GM21737 (cell line): Measurements from ENCODE around the gene CHN2.
"Not testable (repeated sequence)": the region's sequence is repeated elsewhere in the genome, so short reads cannot be mapped to it uniquely, and the experiment has no call there.

Experiments used
- ATAC-seq: cut with Tn5 transposase; IDR thresholded peaks from one replicate; pipeline ENCODE4 v1.9.1; 2021; ENCODE audit warnings: mild to moderate bottlenecking, moderate library complexity; ENCODE audit not compliant: unreplicated experiment

The CHN2 gene

DNA sequence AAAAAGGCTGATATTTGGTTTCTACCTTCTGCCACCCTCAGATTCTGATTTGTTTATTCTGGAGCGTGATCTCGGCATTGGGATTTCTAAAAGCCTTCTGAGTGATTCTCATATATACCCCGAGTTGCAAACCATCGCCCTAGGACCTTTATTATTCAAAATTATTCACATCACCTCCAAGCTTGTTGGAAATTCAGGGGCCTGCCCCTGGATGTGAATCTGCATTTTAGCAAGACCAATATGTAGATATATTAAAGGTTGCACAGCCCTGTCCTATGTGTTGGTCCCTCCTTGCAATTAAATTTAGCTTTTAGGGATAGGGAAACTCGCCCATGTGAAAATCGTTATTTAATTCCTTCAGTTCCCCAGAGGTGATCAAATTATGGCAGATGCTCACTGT, 9.0 kb upstream of the CHN2 start:
- no peak for ATAC-seq

DNA sequence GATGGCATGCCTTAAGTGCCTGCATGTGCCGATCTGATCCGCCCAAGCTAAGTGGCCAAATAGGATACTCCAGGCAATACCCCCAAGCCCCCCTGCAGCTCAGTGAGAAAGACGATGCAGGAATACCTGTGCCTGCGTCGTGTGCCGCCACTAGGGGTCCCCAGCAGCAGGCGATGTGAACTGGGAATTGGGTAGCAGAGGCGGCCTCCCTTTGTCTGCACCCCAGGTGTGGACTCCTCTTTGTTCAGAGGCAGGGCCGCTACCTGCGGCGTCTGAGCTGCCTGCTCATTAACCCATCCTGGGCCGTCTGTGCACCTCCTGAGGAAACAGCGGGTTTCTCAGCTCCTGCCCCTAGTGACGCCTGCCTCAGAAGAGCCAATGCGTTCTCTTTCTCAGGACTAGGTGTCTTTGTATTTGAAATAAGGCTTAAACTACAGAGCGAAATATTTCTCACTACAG, 4.8 kb upstream of the CHN2 start:
- no peak for ATAC-seq

DNA sequence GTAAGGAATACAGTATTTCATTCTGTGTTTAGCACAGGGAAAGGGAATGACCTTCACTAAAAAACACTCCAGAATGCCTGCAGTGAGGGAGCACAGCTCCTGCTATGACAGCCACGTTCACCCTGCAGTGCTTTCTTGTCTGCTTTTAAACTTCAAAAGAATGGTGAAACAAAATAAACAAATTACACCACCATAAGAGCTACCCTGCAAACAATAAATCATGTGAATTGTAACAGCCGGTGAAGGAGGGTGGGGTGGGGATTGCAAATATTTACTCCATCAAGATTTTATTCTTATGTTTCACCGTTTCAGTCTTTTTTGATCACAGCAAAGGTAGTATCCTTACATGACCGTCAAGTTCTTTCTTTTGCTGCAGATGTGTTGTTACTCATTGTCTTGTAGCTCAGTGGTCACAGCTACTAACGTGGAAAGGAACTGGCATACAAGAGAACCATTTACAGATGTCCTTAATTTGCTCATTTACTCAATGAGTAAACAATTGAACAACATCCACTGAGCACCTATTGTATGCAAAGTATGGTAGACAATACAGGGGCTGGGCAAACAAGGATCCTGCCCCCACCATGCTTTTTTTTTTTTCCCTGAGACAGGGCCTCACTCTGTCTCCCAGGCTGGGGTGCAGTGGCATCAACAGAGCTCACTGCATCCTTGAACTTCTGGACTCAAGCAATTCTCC, 4.1 kb upstream of the CHN2 start:
- no peak for ATAC-seq

DNA sequence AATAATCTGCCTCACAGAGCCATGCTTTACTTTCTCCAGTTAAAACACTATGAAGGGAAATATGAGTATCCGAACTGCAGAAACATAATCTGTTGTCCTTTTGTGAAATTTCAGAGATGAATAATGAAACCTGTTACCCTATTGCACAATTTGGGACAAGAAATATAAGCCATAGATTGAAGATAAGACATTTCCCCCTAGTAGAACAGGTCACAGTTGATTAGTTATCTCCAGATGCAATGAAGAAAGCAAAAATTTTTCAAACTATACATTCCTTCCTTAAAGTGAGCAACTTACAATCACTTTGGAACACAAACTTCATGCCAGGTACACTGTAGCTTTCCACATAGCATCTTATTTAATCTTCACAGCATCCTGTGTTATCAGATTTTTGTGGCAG, 2.3 kb upstream of the CHN2 start:
- ATAC-seq, result no peak

DNA sequence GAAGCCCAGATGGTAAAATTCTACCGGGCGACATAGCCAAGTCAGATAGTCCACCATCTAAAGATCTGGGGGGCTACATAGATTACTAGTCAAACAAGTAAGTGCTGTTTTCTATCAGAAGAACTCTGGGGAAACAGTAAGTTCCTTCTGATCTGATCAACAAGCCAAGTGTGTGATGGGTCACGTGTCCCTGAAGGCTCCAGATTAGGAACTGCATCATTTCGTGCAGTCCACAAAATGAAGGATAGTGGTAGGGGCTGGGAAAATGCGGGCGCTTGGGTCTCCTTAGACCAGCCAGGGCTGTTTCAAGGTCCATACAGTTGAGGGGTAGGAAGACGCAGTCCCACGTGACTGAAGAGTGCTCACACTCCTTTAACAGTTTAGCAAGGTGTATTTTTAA, 1.8 kb upstream of the CHN2 start:
- no peak for ATAC-seq

DNA sequence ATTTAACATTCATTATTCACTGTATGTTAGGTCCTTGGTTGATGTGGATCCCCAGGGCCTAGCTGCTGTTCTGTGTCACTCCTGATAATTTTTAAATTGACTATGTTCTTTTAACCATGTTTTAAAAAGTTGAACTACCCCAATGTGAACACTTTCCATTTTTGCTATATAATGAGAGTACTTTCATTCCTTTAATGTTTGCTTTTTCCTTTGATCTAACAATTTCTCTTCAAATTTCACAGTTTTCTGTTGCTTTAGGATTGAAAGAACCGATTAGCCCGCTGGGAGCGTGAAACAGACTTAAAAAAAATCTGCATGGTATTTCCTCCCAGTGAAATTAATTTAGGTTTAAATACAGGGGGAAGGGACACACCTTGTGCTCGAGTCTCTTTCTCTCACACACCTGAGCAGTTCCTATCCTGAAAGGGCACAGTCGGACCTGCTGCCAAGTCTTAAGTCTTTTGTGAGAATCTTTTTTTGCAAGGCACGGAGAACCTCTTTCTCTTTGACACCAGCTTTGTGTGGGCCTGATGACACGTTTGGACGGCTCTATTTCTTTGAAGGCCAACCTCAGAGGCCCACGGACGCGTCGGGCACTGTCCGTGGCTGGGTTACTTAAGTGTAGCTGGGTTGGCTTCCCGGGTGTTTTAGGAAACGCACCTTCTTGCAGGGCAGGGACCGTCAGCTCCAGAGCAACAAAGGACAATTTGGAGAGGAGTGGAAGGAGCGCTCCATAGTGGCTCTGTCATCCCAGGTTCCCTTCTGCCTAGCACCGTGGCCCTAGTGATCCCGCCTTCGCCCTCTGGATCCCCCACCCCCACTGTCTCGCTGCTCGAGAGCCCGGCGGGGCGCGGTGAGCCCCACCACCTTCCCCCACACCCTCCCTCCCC, 1.0 kb upstream of the CHN2 start:
- no peak for ATAC-seq

DNA sequence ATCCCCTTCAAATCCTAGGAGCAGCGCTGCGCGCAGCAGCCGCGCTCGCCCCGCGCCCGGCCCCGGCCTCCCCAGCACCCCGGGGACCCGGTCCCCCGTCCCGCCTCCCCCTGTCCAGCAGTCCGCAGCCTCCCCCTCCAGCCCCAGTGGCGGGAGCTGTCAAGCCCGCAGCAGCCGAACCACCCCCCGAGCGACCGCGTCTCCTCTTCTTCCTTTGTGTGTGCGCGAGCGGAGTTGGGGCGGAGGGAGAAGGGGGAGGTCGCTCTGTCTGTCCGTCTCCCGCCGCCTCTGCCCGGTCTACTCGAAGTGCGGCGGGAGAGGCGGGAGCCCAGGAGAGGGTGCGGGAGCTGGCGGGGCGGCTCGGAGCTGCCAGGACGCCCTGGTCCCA, 375 bp upstream of the CHN2 start:
- ATAC-seq, result no peak

DNA sequence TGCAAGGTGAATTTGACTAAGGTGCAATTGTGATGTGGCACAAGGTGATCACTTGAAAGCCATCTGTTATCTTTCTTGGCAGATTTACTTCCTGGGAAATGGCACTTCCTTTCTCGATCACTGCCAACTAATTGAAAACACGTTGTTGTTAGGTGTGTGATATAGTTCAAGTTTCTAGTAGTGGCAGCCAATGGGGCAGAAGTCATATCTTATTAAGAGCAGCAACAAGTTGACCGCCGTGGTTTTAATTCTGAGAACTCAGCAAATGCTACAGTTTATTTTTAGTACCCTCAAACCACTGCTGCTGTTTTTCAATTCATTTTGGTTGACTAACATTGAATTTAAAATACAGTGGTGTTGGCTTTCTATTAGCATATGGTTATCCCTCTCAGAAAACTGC, 1.6 kb downstream of the CHN2 start:
- no peak for ATAC-seq

DNA sequence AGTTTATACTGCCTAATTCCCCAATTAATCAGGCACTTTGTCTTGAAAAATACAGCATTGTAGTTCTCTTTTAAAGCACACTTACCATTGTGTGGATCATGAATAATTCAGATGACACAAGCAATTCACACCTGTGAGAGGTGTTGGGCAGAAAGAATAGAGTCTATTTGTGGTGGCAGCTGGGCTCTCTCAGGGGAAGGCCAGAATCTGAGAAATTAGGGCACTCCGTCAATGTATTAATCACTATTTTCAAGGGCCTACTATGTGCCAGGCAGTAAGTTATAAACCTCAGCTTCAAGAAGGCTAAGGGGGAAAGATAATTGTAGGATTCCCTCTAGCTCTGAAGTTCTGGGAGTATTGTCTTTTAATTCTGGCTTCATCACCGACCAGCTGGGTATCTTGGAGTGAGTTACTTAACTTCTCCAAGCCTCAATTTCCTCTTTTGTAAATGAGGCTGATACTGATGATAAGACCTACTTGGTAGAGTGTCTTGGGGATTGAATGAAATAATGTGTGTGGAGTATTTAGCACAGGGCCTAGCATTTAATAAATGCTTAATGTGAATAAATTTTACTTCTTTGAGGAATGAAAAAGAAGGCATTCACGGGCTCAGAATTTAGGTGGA, 2.5 kb downstream of the CHN2 start:
- no peak for ATAC-seq

DNA sequence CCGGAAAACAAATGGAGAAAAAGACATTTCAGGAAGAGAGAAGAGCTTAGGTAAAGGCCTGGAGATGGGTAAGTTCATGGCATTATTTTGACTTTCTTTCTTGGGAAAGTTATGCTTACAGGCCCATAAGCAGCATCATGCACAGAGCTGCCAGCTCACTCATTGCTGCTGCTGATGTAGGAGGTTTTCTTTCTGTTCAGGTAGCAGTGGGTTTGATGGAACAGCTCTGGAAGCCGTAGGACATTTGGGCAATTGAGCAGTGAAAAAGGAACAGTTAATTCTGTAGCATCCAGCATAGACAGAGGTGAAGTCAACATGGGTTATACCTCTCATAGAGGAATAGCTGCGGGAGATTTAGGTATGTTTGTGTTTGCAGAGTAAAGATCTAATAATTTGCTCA, 3.3 kb downstream of the CHN2 start:
- ATAC-seq, result no peak

DNA sequence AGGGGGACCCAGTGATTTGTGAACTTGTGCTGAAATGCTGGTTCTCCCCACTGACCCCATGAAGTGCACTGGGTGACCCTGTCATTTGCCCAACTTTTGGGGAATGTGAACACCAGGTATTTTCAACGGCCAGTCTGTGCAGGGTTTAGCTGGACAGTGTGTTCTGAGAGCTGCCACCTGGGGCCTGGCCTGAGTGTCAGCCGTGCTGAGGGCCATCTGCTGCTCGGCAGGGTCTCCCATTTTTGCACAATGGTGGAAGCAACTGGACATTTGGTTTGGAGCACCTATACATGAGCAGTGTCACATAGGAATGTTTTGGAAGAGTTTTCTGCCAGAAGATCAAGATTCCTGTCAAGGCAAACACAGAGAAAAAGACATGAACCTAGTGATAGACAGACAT, 5.2 kb downstream of the CHN2 start:
- no peak for ATAC-seq

DNA sequence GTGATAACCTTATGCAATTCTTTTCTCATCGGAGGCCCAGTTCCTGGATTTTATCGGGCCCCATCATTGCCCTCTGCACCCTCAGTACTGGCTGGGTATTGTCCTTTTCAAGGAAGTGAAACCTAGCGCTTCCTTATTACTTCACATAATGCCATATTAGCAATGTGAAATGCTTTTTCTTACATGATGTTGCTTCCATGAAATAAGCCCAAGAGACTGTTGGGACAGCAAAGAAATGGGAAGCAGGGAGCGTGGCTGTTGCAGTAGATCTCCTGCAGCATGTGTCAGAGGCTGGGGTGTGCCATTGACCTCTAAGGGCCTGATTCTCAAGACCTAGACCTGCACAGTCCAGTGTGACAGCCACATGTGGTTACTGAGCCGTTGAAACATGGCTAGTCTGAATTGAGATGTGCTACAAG, 8.1 kb downstream of the CHN2 start:
- no peak for ATAC-seq

DNA sequence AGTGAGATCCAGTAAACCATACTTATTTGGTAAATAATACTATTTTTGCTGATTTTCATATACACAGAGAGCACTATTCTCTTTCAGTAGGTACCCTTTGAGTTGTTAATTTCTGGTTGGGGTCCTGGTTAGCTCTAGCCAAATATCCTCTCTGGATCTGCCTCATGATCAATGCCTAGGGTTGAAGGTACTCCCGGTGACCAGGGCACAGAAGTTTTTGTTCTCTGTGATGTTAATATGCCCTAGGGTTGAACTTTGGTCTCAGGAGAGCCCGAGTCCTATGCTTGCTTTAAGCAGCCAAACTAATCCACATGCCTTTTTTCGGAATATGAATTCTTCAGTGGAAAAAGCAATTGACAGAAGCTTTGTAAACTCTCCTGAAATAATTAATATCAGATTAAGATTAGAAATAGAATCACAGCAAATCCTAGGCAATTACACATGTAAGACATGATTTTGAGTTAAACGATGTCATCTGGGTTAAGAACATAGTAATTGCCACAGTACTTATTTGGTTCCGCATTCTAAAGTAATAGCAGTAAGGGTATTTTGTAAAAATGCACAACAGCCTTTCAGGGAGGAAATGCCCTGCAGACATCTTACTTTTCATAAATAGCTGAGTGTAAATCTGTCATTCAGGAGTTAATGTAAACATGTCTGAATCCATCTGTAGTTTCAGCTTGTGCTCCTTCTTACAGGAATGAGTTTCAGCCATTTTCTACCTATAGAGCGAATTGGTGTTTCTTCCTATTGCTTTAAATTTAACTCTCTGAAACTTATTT, 10.1 kb downstream of the CHN2 start:
- ATAC-seq, result no peak

DNA sequence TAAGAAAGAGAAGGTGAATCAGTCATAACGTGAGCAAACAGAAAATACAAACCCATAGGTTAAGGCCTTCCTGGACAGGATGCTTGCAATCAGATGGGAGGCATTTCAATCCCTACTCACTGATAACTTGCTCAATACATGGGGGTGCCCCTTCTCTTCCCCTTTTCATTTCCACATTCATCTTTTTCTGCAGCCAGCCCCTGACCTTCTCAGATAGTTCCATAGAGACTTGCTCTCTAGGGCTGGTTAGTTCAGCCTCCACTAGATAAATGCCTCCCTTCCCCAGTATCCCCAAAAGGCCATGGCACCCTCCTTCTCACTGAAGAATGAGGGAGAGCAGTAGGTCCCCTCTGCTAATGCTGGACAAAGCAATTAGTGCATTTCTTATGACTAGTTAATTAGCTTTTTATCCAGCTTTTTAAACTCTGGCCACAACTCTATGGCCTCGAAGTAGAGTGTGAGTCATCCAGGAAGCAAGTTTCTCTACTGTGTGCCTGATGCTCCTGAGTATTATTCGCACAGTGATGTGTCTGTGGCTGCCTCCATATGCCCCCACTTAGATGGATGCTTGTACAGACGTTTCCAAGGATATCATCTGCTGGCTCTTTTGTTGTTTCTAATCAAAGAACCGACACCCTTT, 12.7 kb downstream of the CHN2 start:
- no peak for ATAC-seq

DNA sequence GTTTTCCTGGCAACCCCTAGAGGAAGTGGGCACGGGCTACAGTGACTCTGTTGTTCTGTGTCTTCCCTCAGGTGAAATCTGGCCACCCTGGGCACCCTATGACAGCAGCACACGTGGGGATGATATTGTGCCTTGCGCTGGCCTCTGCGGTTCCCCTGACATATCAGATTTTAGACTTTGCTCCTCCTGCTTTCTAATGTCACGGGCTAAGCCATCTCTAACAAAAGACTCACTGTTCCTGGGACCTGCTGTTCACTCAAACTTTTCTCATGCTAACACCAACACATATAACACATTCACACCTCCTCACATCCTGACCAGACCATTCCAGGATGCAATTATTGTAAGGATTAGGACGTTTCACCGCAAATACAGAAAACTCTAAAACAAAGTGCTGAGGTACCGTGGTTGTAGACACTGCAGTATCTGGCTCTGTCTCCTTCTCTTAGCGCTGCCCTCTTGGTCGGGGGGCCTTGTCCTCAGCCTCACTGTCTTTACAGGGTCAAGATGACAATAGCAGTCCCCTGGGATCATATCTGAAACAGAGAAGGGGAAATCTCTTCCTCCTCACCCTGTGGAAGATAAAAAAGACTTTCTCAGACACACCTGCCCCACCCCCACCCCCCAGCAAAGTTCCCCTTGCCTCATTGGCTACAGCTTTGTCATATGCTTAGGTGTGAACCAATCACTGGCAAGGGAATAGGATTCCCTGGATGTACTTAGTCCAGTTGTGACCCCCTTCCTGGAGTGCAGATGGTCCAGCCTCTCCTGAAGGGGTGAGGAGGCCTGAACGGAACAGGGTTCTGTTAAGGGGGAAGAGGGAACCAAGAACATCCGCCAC, 14.1 kb downstream of the CHN2 start:
- ATAC-seq, result no peak

DNA sequence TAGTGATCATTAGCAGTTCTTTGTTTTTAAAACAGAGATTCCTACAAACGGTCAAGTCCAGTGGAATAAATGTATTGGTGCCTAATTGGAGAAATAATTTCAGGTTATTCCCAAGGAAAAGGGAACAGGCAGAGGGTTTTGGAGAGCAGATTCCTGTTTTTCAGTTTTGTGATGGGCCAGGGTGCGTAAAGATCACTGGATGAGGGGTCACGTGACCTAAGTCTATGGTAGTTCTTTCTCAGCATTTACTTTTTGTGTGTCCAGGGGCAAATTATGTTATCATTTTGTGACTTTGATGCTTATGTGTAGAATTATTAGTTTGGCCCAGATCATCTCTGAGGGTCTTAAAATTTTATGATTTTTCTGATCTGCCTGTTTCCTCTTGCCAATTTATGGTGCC, 15.2 kb downstream of the CHN2 start:
- ATAC-seq, result no peak

DNA sequence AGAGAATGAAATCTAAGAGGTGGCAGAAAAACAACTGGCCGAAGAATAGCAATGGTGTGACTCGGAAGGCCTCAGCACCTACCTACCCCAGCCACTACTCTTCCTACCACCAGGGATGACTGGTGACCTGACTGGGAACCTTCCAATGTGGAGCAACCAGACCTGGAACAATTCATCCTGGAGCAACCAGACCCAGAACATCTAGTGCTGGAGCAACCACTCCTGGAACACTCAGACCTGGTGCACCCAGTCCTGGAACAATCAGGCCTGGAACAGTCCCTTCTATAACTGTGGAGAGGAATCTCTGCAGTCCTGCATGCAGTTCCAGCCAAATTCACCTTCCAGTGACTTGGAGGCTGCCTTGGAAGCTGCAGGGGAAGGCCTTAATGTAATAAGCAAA, 18.2 kb downstream of the CHN2 start:
- not testable (repeated sequence) for ATAC-seq

DNA sequence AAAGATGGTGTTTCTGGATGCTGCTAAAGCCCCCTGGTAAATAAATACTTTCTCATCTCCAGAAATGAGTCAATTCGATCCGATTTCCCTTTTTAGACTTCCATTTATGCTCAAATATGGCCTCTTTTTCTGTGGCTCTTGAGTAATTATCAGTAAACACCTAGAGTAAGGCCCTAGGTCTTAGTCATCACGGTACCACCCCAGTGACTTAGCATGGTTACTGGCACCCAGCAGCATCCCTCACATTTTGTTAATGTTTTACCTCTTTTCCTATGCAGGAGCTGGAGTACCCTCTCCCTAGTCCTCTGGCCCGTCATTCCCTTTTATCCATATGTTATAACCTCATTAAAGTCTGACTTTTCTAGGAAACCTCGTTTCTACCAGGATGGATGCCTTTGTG, 19.5 kb downstream of the CHN2 start:
- ATAC-seq, result no peak

DNA sequence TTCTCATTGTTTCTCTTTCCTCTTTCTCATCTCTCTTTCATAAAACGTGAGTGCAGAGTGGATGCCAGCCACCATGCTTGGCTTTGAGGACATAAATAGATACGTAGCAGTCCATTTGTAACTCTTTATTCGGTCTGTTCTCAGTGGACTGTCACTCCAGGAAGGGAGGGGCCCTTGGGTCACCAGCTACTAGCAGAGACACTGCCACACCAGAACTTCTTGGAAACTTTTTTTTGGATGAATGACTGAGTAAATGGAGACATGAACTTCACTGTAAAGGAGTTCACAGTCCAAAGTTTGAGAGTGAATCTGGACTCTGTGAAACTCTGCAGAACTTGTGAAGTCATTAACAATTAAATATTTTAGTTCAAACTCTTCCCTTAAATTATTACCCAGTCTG, 20.2 kb downstream of the CHN2 start:
- ATAC-seq, result no peak

DNA sequence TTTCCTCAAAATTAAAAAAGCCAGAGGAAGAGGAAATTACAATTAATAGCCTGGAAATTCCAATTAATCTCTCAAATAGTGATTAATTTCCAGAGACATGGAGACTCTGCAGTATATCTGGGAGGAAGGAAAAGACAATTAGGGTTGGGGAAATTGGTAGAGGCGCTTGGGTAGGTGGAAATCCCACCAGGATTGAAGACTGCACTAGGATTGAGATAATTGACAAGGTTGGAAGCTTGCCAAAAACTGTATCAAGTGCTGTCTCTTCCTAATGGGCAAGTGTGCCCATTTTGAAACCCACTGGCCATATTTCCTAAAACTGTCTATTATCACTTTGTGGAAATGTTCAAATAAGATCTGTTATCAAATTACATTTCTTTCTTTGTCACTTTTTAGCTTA, 21.6 kb downstream of the CHN2 start:
- ATAC-seq, result no peak
